ENCODE data around the gene NOS1.

NOS1 gene

DNA sequence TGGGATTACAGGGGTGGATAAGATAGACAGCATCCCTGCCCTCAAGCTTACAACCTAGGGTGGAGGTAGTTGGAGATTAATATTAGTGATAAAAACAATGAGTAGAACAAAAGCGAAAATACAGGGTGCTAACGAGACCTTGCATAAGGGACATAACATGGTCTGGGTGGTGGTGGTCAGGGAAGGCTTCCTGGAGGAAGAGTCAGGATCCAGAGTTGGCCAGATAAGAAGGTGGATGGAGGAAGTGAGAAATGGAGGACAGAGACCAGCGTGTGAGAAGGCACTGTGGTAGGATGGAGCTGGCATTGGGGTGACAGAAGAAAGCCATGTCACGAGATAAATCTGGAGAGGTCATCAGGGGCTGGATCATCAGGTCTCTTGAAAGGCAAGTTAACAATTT lies 19.2 kb downstream of the NOS1 start:
- no peak overlapping the region for H3K4me3 ChIP-seq (ENCODE audit: low read depth, low read length)
- TF ChIP-seq, protein P1, sequence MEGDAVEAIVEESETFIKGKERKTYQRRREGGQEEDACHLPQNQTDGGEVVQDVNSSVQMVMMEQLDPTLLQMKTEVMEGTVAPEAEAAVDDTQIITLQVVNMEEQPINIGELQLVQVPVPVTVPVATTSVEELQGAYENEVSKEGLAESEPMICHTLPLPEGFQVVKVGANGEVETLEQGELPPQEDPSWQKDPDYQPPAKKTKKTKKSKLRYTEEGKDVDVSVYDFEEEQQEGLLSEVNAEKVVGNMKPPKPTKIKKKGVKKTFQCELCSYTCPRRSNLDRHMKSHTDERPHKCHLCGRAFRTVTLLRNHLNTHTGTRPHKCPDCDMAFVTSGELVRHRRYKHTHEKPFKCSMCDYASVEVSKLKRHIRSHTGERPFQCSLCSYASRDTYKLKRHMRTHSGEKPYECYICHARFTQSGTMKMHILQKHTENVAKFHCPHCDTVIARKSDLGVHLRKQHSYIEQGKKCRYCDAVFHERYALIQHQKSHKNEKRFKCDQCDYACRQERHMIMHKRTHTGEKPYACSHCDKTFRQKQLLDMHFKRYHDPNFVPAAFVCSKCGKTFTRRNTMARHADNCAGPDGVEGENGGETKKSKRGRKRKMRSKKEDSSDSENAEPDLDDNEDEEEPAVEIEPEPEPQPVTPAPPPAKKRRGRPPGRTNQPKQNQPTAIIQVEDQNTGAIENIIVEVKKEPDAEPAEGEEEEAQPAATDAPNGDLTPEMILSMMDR (IDR thresholded peaks at IDR 0.05; ENCODE audit: insufficient read depth, low read length, missing control alignments), result no peak
- ChIA-PET POLR2A (no interaction called here), CTCF (no interaction called here)
- DNase-seq (ENCODE audit: low read depth, low spot score), result no peak

DNA sequence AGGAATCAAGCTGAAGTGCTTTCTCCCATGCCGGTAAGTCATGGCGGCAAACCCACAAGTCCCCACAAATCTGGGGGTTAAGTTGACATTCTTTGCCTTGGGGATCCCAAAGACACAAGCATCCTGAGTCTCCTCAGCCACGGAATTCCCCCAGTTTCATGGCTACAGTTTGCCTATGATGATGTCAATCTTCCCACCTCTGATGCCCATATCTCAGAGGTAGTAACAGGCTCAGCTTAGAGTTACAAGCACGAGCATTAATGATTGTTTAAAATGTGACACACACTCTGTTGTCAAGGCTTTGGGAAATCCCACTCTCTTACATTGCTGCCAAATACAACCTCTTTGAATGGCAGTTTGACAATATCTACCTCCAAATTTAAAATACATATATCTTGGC lies 22.3 kb downstream of the NOS1 start:
- no peak for DNase-seq (ENCODE audit: low read depth, low spot score)
- H3K4me3 ChIP-seq (ENCODE audit: low read depth, low read length), result no peak overlapping the region
- ChIA-PET CTCF (no interaction called here), POLR2A (no interaction called here)
- TF ChIP-seq, protein P1 (IDR thresholded peaks at IDR 0.05; ENCODE audit: insufficient read depth, low read length, missing control alignments), result no peak

DNA sequence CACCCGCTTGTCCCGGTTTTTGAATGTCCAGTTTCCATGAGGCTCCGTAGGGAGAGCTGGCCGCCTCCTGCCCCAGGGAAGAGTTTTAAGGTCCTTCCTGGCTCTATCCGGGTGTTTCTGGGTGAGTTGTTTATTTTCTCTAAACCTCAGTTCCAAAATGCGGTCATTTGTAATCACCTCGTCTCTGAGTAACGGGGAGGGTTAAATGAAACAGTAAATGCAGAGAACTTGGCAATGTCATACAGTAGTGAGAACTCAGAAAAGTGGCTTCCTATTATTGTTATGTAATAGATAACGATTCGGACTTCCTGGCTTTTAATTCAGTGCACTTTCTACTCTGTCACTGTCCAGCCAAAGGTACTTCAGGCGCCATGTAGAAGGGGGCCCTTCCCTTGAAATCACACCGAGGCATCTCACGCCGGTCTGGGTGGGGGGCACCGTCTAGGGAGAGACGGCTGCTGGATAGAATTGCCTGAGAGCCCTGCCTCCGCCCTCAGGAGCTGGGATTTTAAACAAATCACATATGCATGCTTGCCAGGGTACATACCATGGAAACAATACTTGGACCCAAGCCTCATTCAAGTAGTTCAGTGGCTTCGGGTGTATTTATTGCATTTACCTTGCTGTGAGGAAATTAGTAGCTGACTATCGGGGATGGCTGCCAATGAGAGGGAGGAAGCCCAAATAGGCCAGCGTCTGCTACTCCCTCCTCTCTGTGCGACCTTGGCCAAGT lies 26.4 kb downstream of the NOS1 start:
- DNase-seq (ENCODE audit: low read depth, low spot score), result no peak
- TF ChIP-seq, protein P1 (IDR thresholded peaks at IDR 0.05; ENCODE audit: insufficient read depth, low read length, missing control alignments), result no peak
- POLR2A ChIA-PET, result no interaction called here
- H3K4me3 ChIP-seq (ENCODE audit: low read depth, low read length), result no peak overlapping the region
- CTCF ChIA-PET, result no interaction called here

DNA sequence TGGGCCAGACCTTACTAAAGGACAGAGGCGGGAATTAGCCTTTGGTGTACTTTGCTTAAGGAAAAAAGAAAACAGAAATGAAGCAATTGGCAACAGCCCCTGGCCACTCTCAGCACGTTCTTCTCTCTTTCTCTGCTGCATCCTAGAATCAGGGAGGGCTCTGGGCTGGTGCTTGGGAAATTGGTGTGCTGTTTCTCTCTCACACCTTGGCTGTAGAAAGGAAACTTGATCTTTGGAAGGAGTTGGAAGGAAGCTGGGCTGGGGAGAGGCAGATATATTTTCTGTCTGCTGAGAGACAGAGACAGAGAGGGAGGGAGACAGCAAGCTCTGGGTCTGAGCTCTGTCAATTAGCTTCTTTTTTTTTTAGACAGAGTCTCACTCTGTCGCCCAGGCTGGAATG lies 27.4 kb downstream of the NOS1 start:
- no peak for DNase-seq (ENCODE audit: low read depth, low spot score)
- ChIA-PET POLR2A (no interaction called here), CTCF (no interaction called here)
- TF ChIP-seq, protein P1 (IDR thresholded peaks at IDR 0.05; ENCODE audit: insufficient read depth, low read length, missing control alignments), result no peak
- no peak overlapping the region for H3K4me3 ChIP-seq (ENCODE audit: low read depth, low read length)

DNA sequence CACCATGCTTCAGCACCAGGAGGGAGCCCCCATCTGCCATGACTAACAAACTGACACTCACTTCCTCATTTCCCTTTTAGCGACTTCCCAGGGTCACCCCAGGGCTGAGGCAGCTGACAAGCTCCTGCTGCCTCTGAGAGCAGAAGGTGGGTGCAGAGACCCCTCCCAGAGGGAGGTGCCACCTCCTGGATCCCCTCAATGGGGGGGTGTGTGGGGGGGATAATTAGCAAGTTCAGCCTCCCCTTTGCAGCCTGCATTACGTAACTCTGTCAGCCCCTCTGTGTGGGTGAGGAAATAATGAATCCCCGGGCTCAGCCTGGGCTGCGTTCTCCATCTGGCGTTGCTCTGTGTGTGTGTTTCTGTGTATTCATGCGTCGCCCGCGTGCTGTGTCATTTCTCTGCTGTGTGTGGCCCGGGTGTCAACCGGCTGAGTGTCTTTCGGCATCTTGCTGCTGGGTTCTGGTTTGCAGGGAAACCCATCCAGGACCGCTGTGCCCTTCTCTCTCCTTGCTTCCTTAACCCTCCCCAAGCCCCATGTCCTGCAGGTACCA lies 28.0 kb downstream of the NOS1 start:
- POLR2A ChIA-PET, result no interaction called here
- CTCF ChIA-PET, result no interaction called here
- TF ChIP-seq, protein P1 (IDR thresholded peaks at IDR 0.05; ENCODE audit: insufficient read depth, low read length, missing control alignments), result no peak
- no peak for DNase-seq (ENCODE audit: low read depth, low spot score)
- H3K4me3 ChIP-seq (ENCODE audit: low read depth, low read length), result no peak overlapping the region

DNA sequence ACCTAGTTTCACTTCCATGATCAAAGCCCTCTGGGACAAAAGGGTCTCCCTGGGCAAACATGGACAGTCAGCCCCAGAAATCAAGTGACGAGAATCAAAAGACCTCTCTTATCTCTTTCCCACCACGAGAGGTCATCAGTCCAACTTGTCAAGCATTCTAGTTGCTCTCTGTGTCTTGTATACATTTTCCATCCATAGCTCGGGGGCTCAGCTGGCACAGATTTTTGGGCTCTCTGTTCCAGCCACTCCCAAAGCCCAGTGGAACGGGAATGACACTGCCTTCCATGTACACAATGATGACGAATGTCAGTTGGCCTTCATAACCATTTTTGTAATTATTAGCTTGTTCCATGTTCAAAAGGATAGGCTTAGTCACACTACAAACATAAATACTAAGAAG lies 29.7 kb downstream of the NOS1 start:
- CTCF ChIA-PET, result interaction anchor here (0.8 to 1.7 kb wide), 5 partner anchors 14 to 519 kb away, joined by 3 to 6 read pairs (median 4); no protein-coding TSS in a partner anchor
- H3K4me3 ChIP-seq (ENCODE audit: low read depth, low read length), result no peak overlapping the region
- TF ChIP-seq, protein P1 (IDR thresholded peaks at IDR 0.05; ENCODE audit: insufficient read depth, low read length, missing control alignments), result no peak
- POLR2A ChIA-PET, result no interaction called here
- no peak for DNase-seq (ENCODE audit: low read depth, low spot score)

Data from AG04449 (cell line).